ENCODE results near the gene FAM3C. TPM values are rescaled to one million over a fixed set of nuclear protein-coding genes. Genes with fewer than 3 reads are reported as not detected.

Gene FAM3C
- total and polyA plus RNA-seq, 2 of the 4 experiments (the other 2 are of a cell fraction) = 11.5 to 45.8 TPM

GRCh38 chr7:121390109-121390508, 6.0 kb downstream of the FAM3C start:
- TF ChIP-seq NFE2L2 (IDR thresholded peaks at IDR 0.05; ENCODE audit: low read depth, low read length) = no peak
- TF ChIP-seq USF2 (IDR thresholded peaks at IDR 0.05; ENCODE audit: low read depth, low read length) = no peak
- no peak for TF ChIP-seq CEBPB (IDR thresholded peaks at IDR 0.05; ENCODE audit: low read depth, low read length)
- no peak for TF ChIP-seq MAZ (IDR thresholded peaks at IDR 0.05; ENCODE audit: borderline replicate concordance, low read depth, low read length)
- no peak for TF ChIP-seq CHD1 (IDR thresholded peaks at IDR 0.05; ENCODE audit: low read depth, low read length)
- no peak for TF ChIP-seq FOS (IDR thresholded peaks at IDR 0.05; ENCODE audit: low read depth, low read length)
- TF ChIP-seq MAFK (IDR thresholded peaks at IDR 0.05; ENCODE audit: low read depth, low read length) = no peak
- TF ChIP-seq RFX5 (IDR thresholded peaks at IDR 0.05; ENCODE audit: low read depth, low read length) = no peak
- TF ChIP-seq ELK1 (IDR thresholded peaks at IDR 0.05; ENCODE audit: borderline replicate concordance, low read depth, low read length) = no peak
- no peak for TF ChIP-seq BHLHE40 (IDR thresholded peaks at IDR 0.05; ENCODE audit: low read depth, low read length)
- TF ChIP-seq RCOR1 (IDR thresholded peaks at IDR 0.05; ENCODE audit: insufficient replicate concordance, low read length) = no peak
- TF ChIP-seq RAD21 (IDR thresholded peaks at IDR 0.05; ENCODE audit: low read length) = no peak
- no peak for TF ChIP-seq CTCF (conservative IDR thresholded peaks at IDR 0.05; ENCODE audit: low read depth, low read length)
- Histone ChIP-seq H4K8ac (ENCODE audit: low read depth in 2 of 2, low read length in 2 of 2) (no peak overlapping the region), H4K5ac (ENCODE audit: low read depth, low read length) (no peak overlapping the region), H3K9me3 (ENCODE audit: control insufficient read depth, insufficient read depth, low read length) (no peaks in the 10 kb centered on the region), H2AFZ (replicated peaks; ENCODE audit: low read length, poor library complexity) (no peak overlapping the region), H3K4me2 (ENCODE audit: low read depth, low read length) (no peak overlapping the region), H3K4me3 (ENCODE audit: insufficient read depth, low read depth, low read length) (no peak overlapping the region), H3K4me1 (ENCODE audit: control insufficient read depth, insufficient read depth, low read length) (no peaks in the 10 kb centered on the region), H3K14ac (replicated peaks; ENCODE audit: low read depth, low read length) (no peak overlapping the region), H3K4ac (ENCODE audit: low read depth, low read length) (no peak overlapping the region), H3K27me3 (ENCODE audit: control insufficient read depth, insufficient read depth, low read length) (no peaks in the 10 kb centered on the region), H3K79me1 (ENCODE audit: low read depth in 1 of 2, low read length in 2 of 2) (peaks cover 36 to 58% of the 10 kb centered on the region in 2 experiments), H3K56ac (ENCODE audit: extremely low read depth, insufficient read depth, low read length) (no peak overlapping the region), H3K36me3 (ENCODE audit: control insufficient read depth, insufficient read depth, low read length) (peaks cover 3% of the 10 kb centered on the region), H3K27ac (ENCODE audit: insufficient read depth, low read length) (no peak overlapping the region), H2BK120ac (ENCODE audit: low read depth, low read length) (no peak overlapping the region), H4K20me1 (ENCODE audit: insufficient read depth, low read length) (peaks cover 21% of the 10 kb centered on the region), H4K91ac (ENCODE audit: insufficient read depth, low read depth, low read length) (no peak overlapping the region), H2AK9ac (replicated peaks; ENCODE audit: low read depth, low read length, poor library complexity) (no peak overlapping the region), H3K23ac (ENCODE audit: low read depth, low read length) (no peak overlapping the region), H2BK20ac (ENCODE audit: low read depth, low read length) (no peak overlapping the region), H3K9ac (ENCODE audit: low read depth, low read length) (no peak overlapping the region), H2BK15ac (ENCODE audit: low read depth, low read length) (no peak overlapping the region), H2AK5ac (ENCODE audit: low read depth, low read length) (no peak overlapping the region), H2BK5ac (ENCODE audit: low read depth, low read length, poor library complexity, severe bottlenecking) (no peak overlapping the region), H3K18ac (ENCODE audit: low read depth, low read length) (no peak overlapping the region), H3K9me1 (ENCODE audit: insufficient read depth, low read length) (0 out of 2 replicates have a peak, but pooled peaks cover 2% of the 10 kb centered on the region)
- ATAC-seq (ENCODE audit: low read depth) (no peak), DNase-seq (no peak)
- CTCF ChIA-PET = no interaction called here
- POLR2A ChIA-PET (ENCODE audit: unreplicated experiment) = no interaction called here
- dilution Hi-C loops (cut with HindIII; ENCODE audit: low sequenced_read_pairs, unreplicated experiment) (no loop called here), in situ Hi-C loops (cut with MboI; ENCODE audit: low sequenced_read_pairs) (no loop called here), intact Hi-C loops (cut with micrococcal nuclease) (no loop called here)
- BruUV-seq (replicated peaks) = no TSS peak

Measured in IMR-90 (cell line).